CD4-positive, alpha-beta T cell treated with Interleukin-17A for 1 hour (primary cell): ENCODE data around the gene SEMA4D.
"Not testable (repeated sequence)": the region's sequence is repeated elsewhere in the genome, so short reads cannot be mapped to it uniquely, and the experiment has no call there.

Experiments used
- DNase-seq: peaks from one replicate; pipeline ENCODE4 v3.0.0-alpha.2; 2020

The SEMA4D gene

DNA sequence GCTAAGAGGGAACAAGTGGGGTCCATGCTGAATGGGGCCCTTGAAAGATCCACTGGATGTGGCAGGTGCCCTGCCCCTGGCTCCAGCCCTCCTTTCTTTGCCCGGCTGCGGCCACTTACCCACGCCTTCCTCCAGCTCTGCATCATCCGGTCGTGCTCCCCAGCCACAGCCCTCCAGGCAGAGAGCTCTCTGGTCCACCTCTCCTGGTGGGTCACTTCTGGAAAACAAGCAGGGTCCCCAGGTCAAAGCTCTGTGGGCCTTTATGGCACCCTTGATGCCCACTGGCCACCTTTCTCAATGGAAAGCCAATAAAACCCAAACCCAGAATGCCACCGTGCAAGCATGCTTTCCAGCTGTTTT is 134.6 kb downstream of the SEMA4D start:
- DNase-seq = no peak

DNA sequence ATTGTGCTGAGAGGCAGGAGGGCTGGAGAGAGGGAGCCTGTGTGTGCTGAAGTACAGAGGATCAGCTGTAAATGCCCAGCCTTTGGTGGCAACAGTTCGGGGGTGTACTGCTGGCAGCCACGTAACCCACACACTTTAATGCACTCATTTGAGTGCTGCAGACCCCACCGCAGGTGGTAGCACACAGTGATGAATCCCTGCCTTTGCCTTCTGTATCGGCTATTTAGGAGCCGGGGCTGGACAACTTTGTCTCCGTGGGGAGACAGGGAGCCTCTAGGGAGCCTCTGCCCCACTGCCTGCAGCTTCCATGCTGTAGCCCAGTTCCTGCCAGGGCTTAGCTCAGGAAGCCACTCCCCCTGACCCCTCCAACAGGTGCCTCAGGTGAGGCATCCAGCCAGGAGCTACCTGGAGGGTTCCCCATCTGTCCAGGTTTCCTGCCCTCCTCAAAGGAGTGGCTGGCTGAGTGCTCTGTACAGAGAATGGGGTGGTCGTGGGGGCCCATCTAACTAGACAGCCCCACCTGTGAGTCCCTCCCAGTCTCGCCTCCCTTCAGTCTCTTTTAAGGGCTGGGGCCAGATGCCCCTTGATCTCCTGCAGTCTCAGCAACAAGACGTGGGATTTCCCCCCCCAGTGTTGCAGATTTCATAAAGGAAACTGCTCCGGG is 135.1 kb downstream of the SEMA4D start:
- no peak for DNase-seq

DNA sequence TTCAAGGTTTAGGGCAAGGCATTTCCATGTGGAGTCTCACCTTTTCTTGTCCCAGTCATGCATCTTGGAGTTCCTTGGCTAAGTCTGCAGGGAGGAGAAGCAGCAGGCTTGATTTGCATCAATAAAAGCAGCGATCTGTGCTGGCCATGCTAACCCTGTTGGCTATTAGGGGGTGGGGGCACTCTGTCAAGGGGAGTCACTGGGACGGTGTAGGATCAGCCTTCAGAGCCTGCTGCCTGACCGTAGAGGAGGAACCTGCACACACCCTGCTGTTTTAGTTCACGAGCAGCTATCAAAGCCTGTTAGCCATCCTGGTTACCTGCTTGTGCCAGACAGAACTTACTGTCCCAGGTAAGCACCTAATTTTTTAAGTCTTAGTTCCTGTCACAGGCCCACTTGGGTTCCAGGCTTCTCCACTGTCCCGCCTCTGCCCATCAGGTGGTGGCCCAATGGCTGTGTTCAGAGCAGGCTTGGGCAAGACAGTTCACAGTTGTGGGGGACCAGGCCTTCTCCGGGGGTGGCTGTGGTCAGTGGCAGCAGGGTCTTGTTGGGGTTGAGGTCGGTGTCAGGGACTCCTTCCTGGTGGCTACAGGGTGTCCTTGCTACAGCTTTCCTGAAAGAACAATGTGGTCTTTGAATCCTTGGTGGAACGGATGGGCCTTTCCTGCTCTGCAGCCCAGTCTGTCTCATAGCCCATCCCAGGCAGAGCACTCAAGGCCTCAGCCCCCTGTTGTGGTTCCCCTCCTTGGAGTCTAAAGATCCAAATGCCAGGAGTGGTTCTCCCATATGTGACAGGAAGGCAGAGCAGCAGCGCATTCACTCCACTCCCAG is 135.9 kb downstream of the SEMA4D start:
- no peak for DNase-seq

DNA sequence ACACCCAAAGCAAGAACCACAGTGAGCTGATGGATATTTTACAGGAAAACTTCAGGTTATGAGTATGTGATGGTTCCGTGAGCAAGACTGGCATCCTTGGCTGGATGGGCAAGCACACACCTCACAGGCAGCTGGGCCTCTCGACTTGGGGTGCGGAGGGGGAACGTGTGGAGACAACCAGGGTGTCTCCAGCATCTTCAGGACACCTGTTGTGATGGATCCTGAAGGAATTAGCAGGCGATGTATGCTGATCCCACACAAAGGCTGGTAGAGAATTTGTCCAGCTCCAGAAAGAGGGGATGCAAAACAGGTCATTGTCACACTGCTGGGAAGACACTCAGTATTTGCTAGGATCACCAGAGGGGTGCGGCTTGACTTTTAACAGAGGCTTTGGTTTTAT is 136.9 kb downstream of the SEMA4D start:
- no peak for DNase-seq

DNA sequence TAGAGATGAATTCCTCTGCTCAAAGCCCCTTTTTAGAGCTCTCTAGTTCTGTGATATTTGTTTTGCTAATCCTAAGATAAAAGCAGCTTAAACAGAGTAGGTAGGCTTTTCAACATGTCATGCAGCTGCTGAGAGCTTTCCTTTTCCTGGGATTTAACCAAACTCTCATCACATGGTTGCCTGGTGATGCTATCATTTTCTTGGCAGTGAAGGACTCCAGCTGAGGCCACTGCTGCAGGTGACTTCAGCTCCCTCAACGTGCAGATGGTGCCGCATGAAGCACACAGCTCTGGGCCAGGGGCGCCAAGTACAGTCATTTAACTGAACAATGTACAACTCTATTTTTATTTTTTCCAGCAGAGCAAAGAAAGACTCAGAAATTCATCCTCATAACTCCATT is 137.4 kb downstream of the SEMA4D start:
- no peak for DNase-seq

DNA sequence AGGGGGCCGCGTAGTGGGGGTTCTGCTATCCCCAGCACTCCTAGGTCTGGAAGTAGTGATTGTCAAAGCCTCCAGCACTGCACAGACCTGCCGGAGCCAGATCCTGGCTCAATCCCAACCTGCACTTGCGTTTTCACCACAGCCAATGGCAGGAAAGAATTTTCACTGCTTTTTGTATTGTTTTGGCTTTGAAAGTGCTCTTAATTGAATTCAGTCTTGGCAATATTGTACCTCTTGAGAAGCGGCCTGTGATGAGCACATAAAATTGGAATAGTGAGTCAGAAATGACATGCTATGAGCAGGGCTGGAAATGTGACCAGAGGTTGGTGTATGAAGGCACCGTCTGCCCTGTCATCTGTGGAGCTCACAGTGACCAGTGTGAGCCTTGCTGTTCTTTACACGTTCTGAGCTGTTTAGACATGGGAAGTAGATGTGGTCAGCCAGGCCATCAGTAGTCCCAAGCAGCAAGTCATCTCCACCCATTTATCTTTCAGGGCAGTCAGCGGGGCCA is 138.1 kb downstream of the SEMA4D start:
- no peak for DNase-seq

DNA sequence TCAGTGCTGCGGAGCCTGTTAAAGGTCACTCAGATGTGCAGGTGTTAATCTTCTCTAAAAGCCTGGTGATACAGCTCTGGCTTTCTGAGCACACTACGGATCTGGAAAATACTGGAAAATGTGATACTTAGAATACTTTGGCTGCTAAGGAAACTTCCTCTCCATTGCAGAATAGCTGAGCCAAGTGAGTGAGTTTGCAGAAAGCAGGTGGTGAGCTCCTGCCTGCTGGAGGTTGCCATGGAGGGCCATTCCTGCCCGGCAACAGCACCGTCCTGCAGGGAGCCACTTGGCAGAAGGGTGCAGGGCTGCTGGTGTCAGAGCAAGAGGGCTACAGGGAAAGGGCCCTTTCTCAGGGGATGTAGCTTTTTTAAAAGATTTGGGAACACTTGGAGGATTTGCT is 138.9 kb downstream of the SEMA4D start:
- no peak for DNase-seq

DNA sequence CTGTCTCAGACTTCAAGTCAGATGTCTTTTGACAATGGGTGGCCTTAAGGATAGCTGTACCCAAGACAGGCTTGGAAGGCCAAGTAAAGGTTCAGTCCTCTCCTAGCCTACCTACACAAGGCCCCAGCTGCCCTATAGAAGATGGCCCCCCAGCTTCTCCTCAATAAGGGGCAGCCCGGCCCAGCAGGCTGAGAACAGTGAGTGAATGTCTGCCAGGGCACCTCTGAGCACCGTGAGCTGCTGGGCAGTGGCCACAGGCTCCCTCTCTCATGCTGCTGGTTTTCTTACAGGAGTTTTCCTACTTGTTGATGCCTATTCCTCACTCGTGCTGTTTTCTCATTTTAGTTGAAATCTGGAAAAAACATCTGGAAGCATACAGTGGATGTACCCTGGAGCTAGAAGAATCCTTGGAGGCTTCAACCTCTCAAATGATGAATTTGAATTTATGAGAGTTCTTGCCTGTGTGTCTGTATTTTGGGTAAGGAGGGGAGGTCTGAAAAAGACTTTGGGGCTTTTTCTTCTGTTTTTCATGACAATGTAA is 139.5 kb downstream of the SEMA4D start:
- no peak for DNase-seq

DNA sequence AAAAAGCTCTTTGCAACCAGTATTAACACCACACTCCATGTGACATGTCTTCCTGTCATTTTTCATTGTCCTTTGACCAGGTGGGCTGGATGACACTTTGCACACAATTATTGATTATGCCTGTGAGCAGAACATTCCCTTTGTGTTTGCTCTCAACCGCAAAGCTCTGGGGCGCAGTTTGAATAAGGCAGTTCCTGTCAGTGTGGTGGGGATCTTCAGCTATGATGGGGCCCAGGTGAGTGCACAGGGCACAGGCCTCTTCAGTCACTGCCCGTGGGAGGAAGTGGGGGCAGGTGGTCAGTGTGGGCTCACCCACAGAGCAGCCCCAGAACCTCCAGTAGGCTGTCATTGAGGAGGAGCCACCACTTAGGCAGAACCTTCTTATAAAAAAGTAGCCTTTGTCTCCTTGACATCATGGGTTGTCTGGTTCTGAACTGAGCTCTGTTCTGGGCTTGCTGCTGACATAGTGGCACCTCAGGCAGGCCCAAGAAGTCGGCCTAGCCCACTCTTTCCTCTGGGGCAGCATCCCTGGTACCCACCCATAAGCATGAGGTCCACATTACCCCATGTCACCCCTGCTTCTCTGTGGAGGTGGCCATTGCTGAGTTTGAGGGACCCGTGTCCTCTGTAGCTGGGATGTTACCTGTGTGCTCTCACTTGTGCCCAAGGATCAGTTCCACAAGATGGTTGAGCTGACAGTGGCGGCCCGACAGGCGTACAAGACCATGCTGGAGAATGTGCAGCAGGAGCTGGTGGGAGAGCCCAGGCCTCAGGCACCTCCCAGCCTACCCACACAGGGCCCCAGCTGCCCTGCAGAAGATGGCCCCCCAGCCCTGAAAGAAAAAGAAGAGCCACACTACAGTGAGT is 140.3 kb downstream of the SEMA4D start:
- no peak for DNase-seq

DNA sequence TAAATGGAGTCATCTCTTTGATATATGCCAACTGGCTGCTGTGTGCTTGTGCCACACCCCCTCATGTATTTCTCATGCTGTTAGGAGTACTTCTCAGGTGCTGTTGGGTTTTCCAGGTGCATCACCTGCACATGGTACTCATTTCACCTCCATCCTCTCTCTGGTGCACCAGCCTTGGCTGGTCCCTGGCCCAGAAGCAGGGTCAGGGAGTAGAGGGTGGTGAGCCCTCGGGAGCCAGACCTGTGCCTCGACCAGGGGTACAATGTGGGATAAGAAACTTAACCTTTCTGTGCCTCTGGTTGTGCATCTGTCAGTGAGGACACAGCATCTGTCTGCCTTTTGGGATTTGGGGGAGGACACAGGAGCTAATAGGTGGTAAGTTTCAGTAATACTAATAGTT is 141.1 kb downstream of the SEMA4D start:
- DNase-seq = no peak

DNA sequence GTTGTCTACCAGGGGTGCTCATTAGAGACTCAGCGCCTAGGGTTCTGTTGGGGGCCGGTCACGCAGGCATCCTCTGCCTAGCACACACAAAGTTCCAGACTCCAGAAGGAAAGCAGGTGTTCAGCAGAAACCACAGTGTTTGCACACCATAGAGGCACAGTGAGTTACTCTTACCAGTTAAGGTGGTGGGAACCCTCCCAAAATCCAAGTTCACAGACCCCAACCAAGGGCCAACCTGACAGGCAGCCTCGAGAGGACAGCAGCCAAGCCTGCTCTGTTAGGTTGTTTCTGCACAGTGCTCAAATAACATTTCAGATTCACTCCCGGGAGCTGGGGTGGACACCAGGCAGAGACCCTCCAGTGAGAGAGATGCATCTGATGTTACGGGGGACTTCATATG is 143.4 kb downstream of the SEMA4D start:
- DNase-seq = no peak

DNA sequence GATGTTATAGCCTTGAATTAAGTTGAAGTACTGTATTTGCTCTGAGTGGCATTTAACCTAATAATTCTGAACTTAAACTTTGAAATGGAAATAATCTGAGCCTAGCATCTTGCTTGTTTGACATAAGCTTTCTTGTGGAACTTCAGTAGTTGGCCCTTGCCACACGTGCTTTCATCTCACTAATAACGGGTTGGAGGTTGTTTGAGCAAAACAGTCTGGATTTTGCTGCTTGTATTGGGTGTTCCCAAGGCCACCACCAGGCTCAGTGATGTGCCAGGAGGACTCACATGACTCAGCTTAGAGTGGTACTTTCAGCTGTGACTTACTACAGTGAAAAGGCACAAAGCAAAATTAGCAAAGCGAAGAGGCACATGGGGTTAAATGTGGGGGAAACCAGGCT is 143.9 kb downstream of the SEMA4D start:
- no peak for DNase-seq

DNA sequence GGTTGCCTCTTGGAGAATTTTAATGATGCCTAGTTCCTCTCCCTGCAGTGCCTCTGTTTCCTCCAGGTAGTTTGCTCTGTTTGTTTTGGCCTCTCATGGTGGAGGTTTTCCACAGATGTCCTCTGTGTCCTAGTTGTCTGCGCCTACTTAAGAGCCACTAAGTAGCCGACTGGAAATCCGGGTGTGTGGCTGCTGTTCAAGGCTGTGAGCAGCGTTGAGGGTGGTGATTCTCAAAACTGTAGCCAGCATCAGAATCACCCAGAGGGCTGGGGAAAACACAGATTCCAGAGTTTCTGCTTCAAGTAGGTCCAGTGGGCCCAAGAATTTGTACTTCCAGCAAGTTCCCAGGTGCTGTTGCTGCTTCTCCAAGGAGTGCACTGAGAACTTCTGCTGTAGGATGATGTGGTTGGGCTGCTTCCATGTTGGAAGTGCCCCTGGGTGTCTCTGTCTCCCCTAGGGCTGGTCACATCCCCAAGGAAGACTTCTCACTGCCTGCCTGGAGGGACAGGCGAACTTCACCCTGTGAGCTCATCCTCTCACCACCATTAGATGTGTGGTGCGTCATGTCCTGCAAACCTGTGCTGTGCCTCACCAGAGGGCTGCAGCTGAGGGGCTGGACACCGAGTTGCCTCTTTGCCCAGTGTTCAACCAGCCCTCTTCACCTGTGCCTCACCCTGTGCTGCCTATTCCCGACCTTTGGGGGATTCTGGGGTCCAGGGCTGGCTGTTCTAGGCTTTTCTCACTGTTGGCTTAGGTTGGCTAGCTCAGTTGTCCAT is 144.9 kb downstream of the SEMA4D start:
- no peak for DNase-seq

DNA sequence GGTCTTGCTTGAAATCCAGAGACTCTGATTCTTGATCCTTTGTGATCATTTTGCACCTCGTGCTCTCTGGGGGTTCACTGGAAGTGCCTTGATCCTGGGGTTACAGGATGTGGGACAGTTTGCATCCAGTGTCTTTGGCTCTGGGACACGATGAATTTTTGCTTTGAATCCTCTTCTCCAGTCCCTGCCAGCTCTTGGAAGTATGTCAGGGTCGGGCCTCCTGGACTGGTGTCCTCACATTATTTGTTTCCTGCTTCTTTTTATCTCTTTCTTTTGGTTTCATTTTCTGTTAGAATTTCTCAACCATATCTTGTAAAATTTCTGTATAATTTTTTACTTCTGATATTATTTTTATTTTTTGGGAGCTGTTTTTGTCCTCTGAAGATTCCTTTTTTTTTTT is 145.5 kb downstream of the SEMA4D start:
- no peak for DNase-seq

DNA sequence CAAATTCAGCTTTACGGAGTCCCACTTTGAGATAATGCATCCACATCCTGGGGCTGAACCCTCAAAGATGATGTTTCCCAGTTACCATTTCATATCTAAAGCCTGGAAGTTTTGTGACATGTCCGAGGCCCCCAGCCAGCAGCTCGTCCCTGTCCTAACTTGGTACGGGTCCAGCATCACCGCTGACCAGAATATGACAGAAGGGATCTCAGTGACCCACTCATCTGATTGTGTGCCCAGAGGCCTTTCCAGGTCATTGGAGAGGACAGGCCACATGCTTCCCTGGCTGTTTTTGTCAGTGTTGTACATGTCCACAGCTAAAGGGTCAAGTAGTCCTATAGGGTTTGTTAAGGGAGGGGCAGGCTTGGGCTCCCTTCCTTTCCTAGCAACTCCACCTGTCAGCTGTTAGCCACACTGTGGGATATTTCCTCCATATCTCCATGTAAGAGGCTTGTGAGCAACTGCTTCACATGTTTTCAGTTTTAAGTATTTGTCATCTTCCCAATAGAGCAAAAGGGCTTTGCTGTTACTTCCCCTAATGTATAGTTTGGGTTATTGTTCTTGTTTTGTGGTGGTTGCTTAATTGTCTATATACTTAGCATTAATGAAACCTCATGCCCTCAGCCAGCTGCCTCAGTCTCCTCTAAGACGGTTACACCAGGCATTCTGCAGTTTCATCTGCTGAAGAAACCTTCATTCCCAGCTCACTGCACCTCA is 146.2 kb downstream of the SEMA4D start:
- DNase-seq = no peak

DNA sequence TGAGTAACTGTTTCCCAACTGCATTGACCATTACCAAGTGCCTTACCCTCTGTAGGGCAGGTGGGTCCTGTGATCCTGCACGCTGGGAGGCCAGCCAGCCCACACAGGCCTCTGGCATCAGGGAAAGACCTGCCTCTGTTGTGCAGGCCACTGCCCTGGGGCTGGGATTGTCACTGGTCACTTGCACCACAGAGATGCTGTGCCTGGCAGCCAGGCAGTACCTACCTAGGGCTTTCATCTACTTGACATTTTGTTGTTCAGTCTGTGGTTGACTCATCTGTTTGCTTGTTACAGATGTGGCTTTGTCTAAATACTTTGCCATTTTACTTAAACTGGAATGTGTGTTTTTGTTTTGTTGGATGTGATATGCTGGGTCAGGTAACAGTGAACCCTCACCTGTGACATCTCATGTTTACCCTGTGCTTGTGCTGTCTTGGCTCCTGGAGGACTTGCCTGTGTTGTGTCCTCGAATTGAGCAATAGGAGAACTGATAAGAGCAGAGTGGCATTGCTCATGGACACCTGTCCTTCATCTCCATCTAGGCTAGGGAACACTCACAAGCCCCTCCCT is 146.8 kb downstream of the SEMA4D start:
- no peak for DNase-seq

DNA sequence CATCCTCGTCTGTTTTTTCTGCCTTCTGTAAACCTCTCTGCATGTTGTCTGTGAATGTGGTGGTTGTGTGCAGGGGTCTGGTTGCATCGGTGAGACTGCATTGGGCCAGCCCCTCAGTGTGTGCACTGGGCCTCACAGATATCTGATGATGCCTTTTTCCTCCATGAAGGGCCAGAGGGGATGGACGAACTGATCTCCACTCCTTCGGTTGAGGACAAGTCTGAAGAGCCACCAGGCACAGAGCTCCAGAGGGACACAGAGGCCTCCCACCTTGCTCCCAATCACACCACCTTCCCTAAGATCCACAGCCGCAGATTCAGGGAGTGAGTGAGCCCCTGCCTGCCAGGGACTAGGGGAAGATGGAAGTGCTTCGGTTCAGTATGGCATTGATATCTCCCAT is 148.3 kb downstream of the SEMA4D start:
- no peak for DNase-seq

DNA sequence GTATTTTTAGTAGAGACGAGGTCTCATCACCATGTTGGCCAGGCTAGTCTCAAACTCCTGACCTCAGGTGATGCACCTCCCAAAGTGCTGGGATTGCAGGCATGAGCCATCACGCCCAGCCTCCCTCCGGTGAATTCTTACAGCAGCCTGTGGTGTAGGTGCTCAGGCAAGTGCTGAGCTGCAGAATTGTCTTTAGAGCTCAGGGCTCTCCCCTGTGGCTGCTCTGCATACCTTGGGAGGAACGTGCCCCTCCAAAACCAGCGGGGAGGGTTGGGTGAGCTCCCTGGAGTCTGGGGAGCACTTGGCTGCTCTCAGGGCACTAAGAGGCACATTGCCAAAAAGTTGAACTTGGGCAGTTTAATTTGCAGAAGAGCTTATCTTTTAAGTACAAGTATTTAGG is 150.3 kb downstream of the SEMA4D start:
- no peak for DNase-seq

DNA sequence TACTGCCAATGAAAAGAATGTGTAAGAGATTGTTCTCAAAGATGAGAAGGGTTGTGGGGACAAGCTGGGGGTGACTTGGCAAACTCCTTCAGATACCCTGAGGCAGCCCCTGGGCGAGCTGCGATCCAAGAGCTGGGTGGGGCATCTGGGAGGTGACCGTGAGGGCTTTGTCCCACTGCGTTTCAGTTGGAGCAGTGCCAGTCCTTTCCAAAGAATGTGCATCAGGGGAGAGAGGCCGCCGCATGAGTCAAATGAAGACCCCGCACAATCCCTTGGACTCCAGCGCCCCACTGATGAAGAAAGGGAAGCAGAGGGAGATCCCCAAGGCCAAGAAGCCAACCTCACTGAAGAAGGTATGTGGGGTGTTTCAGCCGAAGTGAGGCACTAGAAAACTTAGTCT is 151.2 kb downstream of the SEMA4D start:
- no peak for DNase-seq

DNA sequence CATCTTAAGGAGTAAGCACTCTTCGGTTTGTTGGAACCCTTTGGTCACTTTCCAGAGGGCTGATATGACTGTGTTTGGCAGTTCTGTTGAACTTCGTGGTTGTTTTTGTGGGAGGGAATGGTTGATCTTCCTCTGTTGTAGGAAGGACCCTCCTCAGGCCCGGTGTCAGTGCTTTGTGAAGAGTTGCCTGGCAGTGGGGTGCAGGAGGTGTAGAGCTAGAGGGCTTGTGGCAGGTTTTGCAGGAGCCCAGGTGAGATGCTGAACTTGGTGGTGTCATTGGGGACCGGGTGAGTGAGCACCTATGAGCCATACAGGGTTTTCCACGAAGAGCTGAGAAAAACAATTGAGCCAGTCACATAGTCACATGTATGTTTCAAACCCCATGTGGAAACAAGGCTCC is 152.4 kb downstream of the SEMA4D start:
- no peak for DNase-seq

DNA sequence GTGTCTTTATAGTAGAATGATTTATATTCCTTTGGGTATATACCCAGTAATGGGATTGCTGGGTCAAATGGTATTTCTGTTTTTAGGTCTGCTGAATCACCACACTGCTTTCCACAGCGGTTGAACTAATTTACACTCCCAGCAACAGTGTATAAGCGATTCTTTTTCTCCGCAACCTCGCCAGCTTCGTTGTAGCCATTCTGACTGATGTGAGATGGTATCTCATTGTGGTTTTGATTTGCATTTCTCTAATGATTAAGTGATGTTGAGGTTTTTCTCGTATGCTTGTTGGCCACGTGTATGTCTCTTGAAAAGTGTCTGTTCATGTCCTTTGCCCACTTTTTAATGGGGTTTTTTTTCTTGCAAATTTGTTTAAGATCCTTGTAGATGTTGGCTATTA is 154.1 kb downstream of the SEMA4D start:
- not testable (repeated sequence) for DNase-seq
